ENCODE results near the gene APOBEC2. TPM values are rescaled to one million over a fixed set of nuclear protein-coding genes. Genes with fewer than 3 reads are reported as not detected.

APOBEC2 gene
- total and polyA plus RNA-seq, 9 of the 15 experiments (the other 6 are each of a cell fraction or from before 2014, with no cell fraction given) = 0.25 to 1.6 TPM; not detected in 7

DNA sequence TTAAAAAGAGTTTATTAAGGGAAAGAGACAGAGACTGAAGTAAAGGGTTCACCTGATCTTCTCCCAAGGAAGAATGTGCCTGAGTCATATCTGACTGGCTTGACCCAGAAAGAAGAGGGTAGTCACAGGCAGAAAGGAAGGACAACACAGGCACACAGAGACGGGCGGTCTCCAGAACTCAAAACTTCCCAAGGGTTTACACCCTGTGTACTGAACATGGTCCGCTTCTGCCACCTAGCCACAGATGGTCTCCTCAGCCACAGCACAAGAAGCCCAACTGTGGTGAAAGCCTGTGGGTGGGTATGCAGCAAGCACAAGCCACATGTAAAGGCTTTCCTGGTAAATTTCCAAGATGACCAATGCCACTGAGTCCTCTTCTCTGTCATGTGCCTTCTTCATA is 31.2 kb upstream of the APOBEC2 start:
- H3K79me2 ChIP-seq (ENCODE audit: control insufficient read depth, insufficient read depth, low read length) = no peaks in the 10 kb centered on the region
- H3K27me3 ChIP-seq (ENCODE audit: control insufficient read depth in 2 of 2, insufficient read depth in 2 of 2, low read length in 2 of 2) = peaks cover 10 to 17% of the 10 kb centered on the region in 2 experiments; a peak in 3 of 5 replicates
- no peaks in the 10 kb centered on the region for H3K9me3 ChIP-seq (replicated peaks; ENCODE audit: control insufficient read depth, insufficient read depth, low read depth, low read length)
- in situ Hi-C loops (cut with MboI) (no loop called here), intact Hi-C loops (cut with micrococcal nuclease) (loop anchor here (10.0 kb wide), 1 partner anchor 477 kb away; no protein-coding TSS in a partner anchor)
- H3K9me1 ChIP-seq (ENCODE audit: control insufficient read depth, insufficient read depth, low read length) = no peaks in the 10 kb centered on the region
- no peaks in the 10 kb centered on the region for H3K4me1 ChIP-seq (replicated peaks in 1 of 2; ENCODE audit: control insufficient read depth in 2 of 2, insufficient read depth in 2 of 2, low read length in 2 of 2)
- FAIRE-seq (peak; percentile 35), ATAC-seq (peak; percentile 76), DNase-seq (ENCODE audit: extremely low read depth in 1 of 4, low spot score in 3 of 4) (peak in 1 of 4 experiments; percentile 36)
- no peaks in the 10 kb centered on the region for H3K36me3 ChIP-seq (ENCODE audit: control insufficient read depth, insufficient read depth, low read length)
- no peak overlapping the region for H3K27ac ChIP-seq (ENCODE audit: extremely low read depth, low read depth, low read length)
- no peak overlapping the region for H3K4me3 ChIP-seq
- no peak overlapping the region for H3K9ac ChIP-seq (ENCODE audit: insufficient read depth in 1 of 2, low read depth in 2 of 2, low read length in 2 of 2)
- CTCF ChIA-PET (ENCODE audit: low intra/inter-chr PET ratio) = interaction anchor here (0.6 kb wide), 1 partner anchor 16 kb away, joined by 3 read pairs; no protein-coding TSS in a partner anchor
- no peaks in the 10 kb centered on the region for H4K20me1 ChIP-seq (replicated peaks; ENCODE audit: control insufficient read depth, insufficient read depth, low read length)
- WGBS (ENCODE audit: insufficient coverage, low coverage, missing lambda C conversion rate) = 0% methylated on average over 3 of the region's 3 CpGs
- POLR2A ChIA-PET = no interaction called here
- H2AFZ ChIP-seq (ENCODE audit: low read depth, low read length) = no peak overlapping the region
- no peak overlapping the region for H3K4me2 ChIP-seq (ENCODE audit: insufficient read depth, low read length)
- no TSS peak for BruUV-seq (replicated peaks)
- TF ChIP-seq, protein P1, sequence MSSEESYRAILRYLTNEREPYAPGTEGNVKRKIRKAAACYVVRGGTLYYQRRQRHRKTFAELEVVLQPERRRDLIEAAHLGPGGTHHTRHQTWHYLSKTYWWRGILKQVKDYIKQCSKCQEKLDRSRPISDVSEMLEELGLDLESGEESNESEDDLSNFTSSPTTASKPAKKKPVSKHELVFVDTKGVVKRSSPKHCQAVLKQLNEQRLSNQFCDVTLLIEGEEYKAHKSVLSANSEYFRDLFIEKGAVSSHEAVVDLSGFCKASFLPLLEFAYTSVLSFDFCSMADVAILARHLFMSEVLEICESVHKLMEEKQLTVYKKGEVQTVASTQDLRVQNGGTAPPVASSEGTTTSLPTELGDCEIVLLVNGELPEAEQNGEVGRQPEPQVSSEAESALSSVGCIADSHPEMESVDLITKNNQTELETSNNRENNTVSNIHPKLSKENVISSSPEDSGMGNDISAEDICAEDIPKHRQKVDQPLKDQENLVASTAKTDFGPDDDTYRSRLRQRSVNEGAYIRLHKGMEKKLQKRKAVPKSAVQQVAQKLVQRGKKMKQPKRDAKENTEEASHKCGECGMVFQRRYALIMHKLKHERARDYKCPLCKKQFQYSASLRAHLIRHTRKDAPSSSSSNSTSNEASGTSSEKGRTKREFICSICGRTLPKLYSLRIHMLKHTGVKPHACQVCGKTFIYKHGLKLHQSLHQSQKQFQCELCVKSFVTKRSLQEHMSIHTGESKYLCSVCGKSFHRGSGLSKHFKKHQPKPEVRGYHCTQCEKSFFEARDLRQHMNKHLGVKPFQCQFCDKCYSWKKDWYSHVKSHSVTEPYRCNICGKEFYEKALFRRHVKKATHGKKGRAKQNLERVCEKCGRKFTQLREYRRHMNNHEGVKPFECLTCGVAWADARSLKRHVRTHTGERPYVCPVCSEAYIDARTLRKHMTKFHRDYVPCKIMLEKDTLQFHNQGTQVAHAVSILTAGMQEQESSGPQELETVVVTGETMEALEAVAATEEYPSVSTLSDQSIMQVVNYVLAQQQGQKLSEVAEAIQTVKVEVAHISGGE (CRISPR knock-in tag; IDR thresholded peaks at IDR 0.05) = no peak
- TF ChIP-seq CC2D1A (IDR thresholded peaks at IDR 0.05) (no peak), SUPT5H (IDR thresholded peaks at IDR 0.05) (no peak), ZNF436 (CRISPR knock-in tag; IDR thresholded peaks at IDR 0.05) (no peak), NEUROD1 (IDR thresholded peaks at IDR 0.05; ENCODE audit: borderline replicate concordance, low read depth, low read length, partially characterized antibody) (no peak), TAF1 (IDR thresholded peaks at IDR 0.05; ENCODE audit: control insufficient read depth, extremely low read depth, insufficient read depth, low read length, severe bottlenecking) (no peak), RAD21 (CRISPR knock-in tag; conservative IDR thresholded peaks at IDR 0.05 in 1 of 2, IDR thresholded peaks at IDR 0.05 in 1 of 2) (peak in 1 of 2 experiments; percentile 56; a peak in 2 of 4 replicates), HIVEP1 (CRISPR knock-in tag; IDR thresholded peaks at IDR 0.05) (no peak), MYC (IDR thresholded peaks at IDR 0.05; ENCODE audit: low read depth, low read length) (no peak), MYC (CRISPR knock-in tag; IDR thresholded peaks at IDR 0.05; ENCODE audit: borderline replicate concordance, low read depth) (no peak), ZFPM2 (CRISPR knock-in tag; IDR thresholded peaks at IDR 0.05) (no peak), KLF13 (tag; IDR thresholded peaks at IDR 0.05; ENCODE audit: borderline replicate concordance, low read depth) (no peak), TBL1XR1 (IDR thresholded peaks at IDR 0.05; ENCODE audit: low read length in 2 of 2) (no peak), XRCC3 (IDR thresholded peaks at IDR 0.05) (no peak)
- TF ChIP-seq, protein P2, sequence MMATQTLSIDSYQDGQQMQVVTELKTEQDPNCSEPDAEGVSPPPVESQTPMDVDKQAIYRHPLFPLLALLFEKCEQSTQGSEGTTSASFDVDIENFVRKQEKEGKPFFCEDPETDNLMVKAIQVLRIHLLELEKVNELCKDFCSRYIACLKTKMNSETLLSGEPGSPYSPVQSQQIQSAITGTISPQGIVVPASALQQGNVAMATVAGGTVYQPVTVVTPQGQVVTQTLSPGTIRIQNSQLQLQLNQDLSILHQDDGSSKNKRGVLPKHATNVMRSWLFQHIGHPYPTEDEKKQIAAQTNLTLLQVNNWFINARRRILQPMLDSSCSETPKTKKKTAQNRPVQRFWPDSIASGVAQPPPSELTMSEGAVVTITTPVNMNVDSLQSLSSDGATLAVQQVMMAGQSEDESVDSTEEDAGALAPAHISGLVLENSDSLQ (IDR thresholded peaks at IDR 0.05) = no peak

Data from K562 (cell line).